WI38 (cell line): ENCODE data around the gene DDX5.

ENCODE experiments used
- H3K4me3 ChIP-seq: 2 replicates; pipeline ENCODE4 v1.5.1; 2011; ENCODE audit warnings: low read depth, mild to moderate bottlenecking, control low read depth, low read length
- CTCF ChIP-seq: IDR thresholded peaks from 2 replicates; pipeline ENCODE4 v1.5.1; 2012; ENCODE audit warnings: low read depth, mild to moderate bottlenecking, control low read depth, low read length

DDX5 gene

GRCh38 chr17:64503821-64504768 lies 2.0 kb downstream of the DDX5 start:
- peak overlapping the region; percentile 97 for H3K4me3 ChIP-seq
- TF ChIP-seq CTCF, result no peak

DNA sequence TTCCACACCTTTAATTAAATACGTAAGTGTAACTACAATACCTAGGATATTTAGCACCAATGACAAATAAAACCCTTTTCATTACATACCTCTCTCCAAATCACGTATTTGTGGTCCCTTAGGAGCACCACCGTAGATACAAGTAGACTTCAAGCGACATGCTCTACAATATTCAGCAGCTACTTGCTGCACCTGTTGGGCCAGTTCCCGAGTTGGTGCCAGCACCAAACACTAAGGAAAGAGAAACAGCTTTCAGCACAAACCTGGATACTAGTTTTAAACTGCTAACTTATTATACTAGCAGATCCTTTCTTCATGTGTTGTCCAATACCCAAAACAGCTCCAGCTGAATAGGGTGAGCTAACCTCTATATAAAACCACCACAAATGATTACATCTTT lies 2.7 kb downstream of the DDX5 start:
- peak overlapping the region; percentile 97; the same call in 1 of the 2 replicates for H3K4me3 ChIP-seq
- TF ChIP-seq CTCF, result no peak

GRCh38 chr17:64502809-64503208 lies 3.3 kb downstream of the DDX5 start:
- H3K4me3 ChIP-seq, result no peak overlapping the region
- TF ChIP-seq CTCF, result no peak

DNA sequence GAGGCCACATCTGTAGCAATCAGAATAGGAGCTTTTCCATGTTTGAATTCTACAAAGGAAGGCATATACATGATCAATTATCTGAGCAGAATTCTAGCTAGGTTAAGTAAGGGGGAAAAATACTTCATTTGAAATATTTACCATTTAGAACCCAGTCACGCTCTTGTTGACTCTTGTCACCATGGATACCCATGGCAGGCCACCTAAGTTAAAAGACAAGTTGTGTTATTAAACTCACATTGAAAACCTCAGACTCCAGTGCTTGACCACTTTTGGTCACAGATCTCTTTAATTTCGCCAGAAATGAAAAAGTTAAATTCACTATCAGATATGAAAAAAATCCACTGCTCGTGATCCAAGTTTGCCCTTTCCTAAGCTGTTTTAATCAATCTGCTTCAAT lies 4.1 kb downstream of the DDX5 start:
- H3K4me3 ChIP-seq, result no peak overlapping the region
- TF ChIP-seq CTCF, result no peak

- TF ChIP-seq CTCF, result no peak
- no peak overlapping the region for H3K4me3 ChIP-seq
These were observed 5.0 kb downstream of the DDX5 start for GRCh38 chr17:64500862-64501765.

DNA sequence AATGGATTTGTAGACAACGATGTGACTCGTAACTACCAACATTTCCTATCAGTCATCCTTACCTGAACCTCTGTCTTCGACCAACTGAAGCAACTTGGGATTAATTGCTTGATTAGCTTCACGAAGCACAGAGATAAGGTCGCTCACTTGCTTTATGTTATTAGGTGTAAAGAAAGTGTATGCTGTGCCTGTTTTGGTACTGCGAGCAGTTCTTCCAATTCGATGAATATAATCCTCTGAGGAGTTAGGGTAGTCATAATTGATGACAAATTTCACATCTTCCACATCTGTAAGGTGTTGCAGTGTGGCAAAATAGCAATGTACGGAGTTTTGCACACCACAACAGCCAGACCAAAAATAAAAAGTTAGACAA lies 5.6 kb downstream of the DDX5 start:
- no peak for TF ChIP-seq CTCF
- H3K4me3 ChIP-seq, result no peak overlapping the region
